Putamen (tissue), 1 donor: ENCODE data around the gene ARHGAP26.

Experiments
- DNase-seq: peaks from one replicate; pipeline ENCODE4 v3.0.0-alpha.2; 2016; ENCODE audit warnings: low spot score

The ARHGAP26 gene

DNA sequence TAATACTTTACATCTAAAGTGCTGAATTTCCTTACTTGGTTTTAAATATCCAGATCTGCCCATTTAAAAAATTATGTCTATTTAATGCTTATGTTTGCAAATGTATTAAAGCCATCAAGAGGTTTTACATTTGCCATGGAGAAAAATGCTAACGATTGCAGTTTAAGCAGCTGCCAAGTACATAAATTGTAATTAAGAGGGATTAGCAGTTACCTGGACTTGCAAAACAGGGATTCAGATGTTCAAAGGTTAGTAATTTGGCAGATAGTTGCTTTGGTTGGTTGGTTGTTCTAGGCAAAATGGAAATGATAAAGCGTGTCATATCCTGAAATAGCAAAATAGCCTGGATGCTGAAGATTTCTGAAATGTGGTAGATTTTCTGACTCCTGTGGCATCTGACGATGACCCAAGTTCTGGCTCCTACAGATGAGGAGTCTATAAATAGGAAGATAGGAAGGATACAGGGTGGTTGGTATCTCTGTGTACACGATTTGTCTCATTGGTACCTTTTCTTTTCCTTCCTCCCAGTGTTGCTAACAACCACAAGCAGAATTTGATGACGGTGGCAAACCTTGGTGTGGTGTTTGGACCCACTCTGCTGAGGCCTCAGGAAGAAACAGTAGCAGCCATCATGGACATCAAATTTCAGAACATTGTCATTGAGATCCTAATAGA lies 350.4 kb downstream of the ARHGAP26 start:
- no peak for DNase-seq

DNA sequence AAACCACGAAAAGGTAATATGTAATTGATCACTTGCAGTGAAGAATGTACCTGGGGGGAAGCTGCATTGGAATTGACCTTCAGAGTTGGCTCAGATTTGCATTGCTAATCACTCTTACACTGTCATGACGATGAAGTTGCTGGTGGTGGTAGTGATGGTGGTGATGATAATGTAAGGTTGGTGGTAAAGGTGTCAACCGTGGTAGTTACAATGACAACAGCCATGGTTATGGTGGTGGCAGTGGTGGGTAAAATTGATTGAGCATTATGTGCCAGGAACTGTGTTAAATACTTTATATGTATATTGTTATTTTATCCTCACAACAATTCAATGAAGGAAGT lies 350.9 kb downstream of the ARHGAP26 start:
- DNase-seq, result no peak

- DNase-seq, result no peak
Observed at GRCh38 chr5:143124593-143124992, 354.4 kb downstream of the ARHGAP26 start.

DNA sequence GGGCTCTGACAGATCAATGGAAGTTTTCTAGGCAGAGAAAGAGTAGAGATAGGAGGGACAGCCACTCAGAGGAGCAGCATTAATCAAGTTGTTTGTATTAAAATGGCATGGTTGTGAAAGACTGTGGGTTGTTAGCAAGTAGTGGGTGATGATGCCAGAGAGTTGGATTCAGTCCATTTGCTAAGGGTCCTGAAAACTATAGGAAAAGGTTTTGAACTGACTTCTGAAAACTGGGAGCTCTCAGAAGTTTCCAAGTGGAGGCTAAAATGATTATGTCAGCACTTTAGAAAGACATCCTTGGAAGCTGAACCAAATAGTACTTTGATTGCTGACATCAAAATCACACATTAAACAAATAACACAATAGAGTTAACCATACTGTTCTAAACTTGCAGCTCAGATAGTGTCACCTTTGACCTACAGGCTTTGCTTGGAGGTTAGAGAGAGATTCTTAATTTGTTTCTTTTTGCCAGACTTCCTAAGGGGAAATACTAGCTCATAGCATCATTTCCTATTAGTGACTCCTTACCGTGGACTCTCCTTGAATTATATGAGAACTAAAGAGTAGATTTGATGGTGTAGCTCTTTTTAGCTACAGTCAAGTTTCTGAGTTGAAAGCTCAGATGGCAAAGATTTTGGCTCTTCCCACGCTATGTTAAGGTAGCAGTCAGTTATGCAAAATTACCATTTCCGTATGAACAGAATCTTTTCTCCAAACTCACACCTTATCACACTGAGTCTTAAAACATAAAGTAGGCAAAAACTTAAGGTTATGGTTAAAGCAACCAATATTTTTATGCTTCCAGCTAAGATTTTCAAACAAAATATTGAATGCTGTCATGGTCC lies 356.2 kb downstream of the ARHGAP26 start:
- peak; percentile 64 for DNase-seq

DNA sequence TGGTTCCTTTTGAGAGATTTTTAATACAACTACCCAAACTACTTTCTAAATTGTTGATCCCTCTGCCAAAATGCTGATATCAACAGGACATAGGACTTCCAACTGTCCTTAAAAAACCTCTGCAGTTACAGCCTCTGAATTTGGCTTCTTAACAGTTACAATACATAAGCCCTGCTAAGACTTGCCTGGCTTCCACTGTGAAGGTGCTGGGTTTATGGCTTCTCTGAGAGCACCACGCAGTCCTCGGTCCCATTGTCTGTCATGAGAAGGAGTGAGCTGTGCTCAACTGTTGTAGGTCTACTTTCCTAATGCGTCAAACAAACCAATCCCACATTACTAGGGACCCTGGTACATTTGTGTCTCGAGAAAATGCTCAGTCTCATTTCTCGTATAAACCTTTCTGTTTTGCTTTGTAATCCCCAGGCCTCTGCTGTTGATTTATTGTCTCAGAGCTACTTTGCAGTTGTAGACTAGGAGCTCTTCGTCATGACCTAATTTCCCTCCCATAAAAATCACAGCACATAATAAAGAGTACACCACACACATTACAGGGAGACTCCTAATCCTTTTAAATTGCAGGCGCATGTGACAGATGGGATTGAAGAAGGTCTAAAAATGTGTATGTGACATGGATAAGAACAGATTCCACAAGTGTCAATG lies 358.4 kb downstream of the ARHGAP26 start:
- no peak for DNase-seq

GRCh38 chr5:143129203-143129602 lies 359.0 kb downstream of the ARHGAP26 start:
- no peak for DNase-seq

- DNase-seq, result no peak
Observed at GRCh38 chr5:143129910-143130612, 359.9 kb downstream of the ARHGAP26 start.

DNA sequence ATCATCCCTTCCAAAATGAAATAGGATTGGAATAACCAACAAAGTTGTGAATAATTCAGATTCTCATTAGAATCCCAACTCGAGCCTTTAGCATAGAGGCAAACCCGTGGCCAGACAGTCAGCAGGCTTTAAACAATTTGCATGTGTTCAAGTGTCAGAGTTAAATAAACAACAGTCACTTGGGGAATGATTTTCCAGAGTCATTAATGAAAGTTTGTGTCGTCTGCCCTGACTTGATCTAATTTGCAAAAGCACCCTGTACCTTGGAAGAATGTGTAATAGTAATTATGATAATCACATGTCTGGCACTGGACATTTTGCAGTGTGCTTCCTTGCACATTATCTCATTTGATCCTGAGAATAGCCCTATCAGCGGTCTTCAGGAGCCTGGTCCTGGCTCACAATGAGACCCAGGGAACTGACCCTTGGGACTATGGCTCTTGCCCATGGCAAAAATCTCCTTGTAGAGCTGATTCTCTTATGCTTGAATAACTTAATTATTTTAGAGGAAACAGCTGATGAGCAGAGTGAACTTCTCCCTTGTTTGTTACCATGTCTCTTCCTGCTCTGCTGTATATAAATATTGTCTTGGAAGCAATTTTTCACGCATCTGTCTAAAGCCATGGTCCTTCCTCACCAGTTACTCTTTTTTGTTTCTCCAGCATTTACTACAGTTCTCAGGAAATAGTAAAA lies 360.6 kb downstream of the ARHGAP26 start:
- no peak for DNase-seq

DNA sequence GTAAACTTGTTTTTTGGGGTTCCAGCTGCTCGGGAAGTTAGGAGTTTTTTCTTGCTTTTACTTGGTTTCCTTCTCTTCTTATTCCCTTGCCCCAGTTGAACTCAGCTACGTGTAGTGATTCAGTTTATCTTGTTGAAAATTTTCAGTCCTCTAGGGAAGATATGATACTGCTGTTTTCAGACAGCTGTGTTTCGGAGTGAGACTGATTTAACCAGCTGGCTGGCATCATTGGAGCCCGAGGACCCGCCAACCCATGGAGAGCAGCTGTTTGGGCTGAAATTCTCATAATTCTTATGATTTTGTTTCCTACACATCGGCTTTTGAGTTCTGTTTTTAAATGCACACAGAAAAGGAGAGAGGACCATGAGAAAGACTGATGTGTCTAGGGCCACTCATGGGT lies 361.8 kb downstream of the ARHGAP26 start:
- DNase-seq, result no peak

DNA sequence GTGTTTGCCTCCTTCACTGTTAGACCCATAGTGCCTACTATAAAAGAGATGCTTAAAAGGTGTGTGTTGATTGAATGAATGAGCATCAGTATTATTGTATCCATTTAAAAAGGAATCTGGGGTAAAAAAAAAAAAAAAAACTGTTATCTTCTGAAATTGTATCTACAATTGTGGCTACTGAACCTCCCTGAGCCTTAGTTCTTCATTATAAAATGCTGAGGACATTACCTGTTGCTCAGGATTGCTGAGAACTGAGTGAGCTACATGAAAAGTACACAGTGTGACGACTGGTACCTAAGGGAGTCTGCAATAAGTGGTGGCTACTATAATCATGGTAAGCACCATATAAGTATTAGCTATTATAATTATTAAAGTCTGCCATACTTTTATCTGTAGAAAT lies 362.6 kb downstream of the ARHGAP26 start:
- no peak for DNase-seq

DNA sequence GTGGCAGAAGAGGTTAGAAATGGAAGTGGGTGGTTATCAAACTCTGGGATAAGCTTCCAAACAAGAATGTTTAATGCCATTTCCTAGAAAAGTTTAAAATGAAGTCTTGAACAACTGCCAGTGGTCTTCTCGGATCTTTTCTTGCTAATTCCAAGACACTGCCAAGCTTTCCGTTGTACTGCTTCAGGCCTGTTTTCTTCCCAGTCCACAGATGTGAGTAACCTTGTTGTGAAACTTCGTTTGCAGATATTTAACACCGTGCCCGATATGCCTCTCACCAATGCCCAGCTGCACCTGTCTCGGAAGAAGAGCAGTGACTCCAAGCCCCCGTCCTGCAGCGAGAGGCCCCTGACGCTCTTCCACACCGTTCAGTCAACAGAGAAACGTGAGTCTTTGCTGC lies 363.5 kb downstream of the ARHGAP26 start:
- DNase-seq, result no peak

- DNase-seq, result no peak
Observed at GRCh38 chr5:143134269-143134668, 364.1 kb downstream of the ARHGAP26 start.

DNA sequence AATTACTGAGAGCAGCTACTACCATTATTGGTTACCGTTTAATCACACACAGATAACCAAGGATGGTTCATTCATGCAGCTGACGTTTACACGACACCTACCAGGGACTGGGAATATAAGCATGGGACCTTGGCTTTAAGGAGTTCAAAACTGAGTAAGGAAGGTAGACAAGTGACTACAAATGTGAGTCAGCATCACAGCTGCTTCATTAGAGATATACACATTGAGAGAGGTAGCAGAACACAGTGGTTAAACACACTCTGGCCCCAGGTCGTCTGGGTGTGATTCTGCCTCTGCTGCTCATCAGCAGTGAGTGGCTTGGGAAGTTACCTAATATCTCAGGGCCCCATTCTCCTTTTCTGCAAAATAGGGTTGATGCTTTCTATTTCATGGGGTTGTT lies 364.7 kb downstream of the ARHGAP26 start:
- DNase-seq, result no peak

DNA sequence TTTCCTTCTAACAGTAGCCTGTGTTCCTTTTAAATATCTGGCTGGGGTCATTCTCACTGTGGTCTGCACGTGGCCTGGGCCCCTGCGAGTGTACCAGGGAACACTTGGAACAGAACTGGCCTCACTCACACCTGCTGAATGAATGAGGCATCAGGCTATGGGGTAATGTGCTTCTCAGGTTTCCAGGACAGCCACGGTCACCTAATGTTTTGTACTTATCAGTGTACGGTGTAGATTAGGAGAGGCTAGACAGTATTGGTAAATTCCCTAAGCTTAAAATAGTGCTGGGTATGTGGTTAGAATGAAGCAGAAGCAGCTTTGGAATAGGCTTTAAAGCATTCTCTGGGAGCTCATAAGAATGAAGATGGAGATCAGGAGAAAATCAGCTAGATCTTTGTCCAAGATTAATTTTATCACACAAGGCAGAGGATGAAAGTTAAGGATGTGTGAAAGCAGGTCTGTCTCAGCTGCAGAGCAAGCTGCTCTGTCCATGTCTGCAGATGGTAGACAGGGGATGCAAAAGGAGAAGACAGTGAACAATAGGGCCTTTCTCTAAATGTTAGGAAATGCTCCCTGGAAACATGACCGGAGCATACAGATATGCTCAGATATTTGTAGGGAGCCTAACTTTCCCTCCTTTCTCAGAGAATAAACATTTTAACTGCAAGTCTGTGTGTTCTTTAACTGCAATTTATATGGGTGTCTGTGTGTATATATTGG lies 365.8 kb downstream of the ARHGAP26 start:
- DNase-seq, result no peak

DNA sequence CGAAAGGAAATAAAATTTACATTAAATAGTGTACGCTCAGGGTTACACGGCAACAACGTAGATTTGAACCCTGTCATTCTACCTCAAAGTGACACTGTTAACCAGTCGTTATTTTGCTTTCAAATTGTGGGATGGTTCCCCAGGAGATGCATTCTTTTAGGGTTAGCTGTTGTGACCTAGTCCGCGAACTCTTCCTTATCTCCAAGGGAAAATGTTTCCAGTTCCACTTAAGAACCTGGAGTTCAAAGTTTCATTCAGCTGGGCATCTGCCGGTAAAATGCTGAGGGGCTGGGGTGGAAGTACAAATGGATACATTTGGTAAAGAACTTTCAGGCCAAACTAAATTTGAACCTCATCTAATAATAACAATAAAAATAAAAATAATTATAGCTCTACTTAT lies 368.7 kb downstream of the ARHGAP26 start:
- no peak for DNase-seq

- no peak for DNase-seq
Observed at GRCh38 chr5:143139585-143139984, 369.4 kb downstream of the ARHGAP26 start.

GRCh38 chr5:143140492-143141203 lies 370.5 kb downstream of the ARHGAP26 start:
- DNase-seq, result no peak

- DNase-seq, result no peak
Observed at GRCh38 chr5:143141652-143142051, 371.5 kb downstream of the ARHGAP26 start.

DNA sequence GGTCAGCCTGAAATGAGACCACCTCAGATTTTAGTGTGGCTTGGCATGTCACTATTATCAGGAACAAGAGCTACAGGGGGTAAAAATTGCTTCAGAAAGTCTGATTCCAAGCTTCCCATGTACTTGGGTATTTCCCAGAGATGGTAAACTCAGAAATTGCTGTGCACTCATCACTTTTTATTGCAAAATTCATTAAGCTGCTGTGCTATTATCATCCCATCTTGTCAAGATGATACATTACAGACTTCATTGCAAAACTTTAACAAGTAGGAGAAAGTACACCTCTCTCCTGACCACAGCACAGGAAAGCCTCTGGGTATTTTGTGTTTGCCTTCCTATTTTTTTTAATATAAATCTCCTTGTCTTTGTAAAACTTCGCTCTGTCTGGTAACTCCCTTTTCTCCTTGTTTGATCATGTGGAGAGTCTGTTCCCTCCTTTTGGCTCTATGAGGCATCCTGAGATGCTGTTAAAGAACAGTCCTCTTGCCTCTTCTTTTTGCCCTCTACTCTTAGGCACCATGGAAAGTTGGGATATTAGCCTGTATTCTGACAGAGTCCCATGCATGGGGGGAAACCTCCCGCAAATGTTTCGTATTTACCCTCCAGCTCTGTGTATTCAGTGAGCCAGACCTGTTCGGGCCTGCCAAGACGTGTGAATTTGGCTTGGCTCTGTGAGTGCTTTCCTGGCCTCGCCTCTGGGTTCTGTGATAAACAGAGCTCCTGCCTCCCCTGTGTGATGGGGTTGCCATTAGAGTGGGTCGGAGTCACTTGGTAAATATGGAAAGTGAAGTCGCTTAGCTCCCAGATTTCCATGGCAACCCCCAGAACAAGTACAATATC lies 372.6 kb downstream of the ARHGAP26 start:
- DNase-seq, result peak; percentile 65

GRCh38 chr5:143143973-143144372 lies 373.8 kb downstream of the ARHGAP26 start:
- no peak for DNase-seq
